ENCODE measurements around the gene SPATA46. TPM values are rescaled to one million over a fixed set of nuclear protein-coding genes. Genes with fewer than 3 reads are reported as not detected.

The SPATA46 gene
- total and polyA plus RNA-seq, 7 donors = not detected

GRCh38 chr1:162383516-162383915 is 6.9 kb upstream of the SPATA46 start:
- peaks cover 0 to 7% (median 0%) of the 10 kb centered on the region in 3 donors for H3K27me3 ChIP-seq (ENCODE audit: insufficient read depth in 3 of 3, low read length in 2 of 3)
- no peaks in the 10 kb centered on the region for H3K9me3 ChIP-seq
- no peak for TF ChIP-seq CTCF (IDR thresholded peaks at IDR 0.05)
- ATAC-seq (no peak), DNase-seq (no peak)
- 89 to 93% (median 92%) methylated on average over 8 of the region's 8 CpGs for WGBS, 3 donors
- no peaks in the 10 kb centered on the region for H3K4me1 ChIP-seq
- intact Hi-C loops (cut with DNase I) = no loop called here
- no peak overlapping the region for H3K4me3 ChIP-seq
- H3K27ac ChIP-seq = no peak overlapping the region
- no peaks in the 10 kb centered on the region for H3K36me3 ChIP-seq (ENCODE audit: insufficient read depth in 1 of 2, low read depth in 1 of 2)

GRCh38 chr1:162383091-162383490 is 6.4 kb upstream of the SPATA46 start:
- Histone ChIP-seq H3K4me1 (no peaks in the 10 kb centered on the region), H3K4me3 (no peak overlapping the region), H3K27me3 (ENCODE audit: insufficient read depth in 3 of 3, low read length in 2 of 3) (peaks cover 0 to 7% (median 0%) of the 10 kb centered on the region in 3 donors), H3K9me3 (no peaks in the 10 kb centered on the region), H3K36me3 (ENCODE audit: insufficient read depth in 1 of 2, low read depth in 1 of 2) (no peaks in the 10 kb centered on the region), H3K27ac (no peak overlapping the region)
- TF ChIP-seq CTCF (IDR thresholded peaks at IDR 0.05) = no peak
- ATAC-seq (no peak), DNase-seq (no peak)
- 95 to 96% (median 96%) methylated on average over 6 of the region's 6 CpGs for WGBS, 3 donors
- intact Hi-C loops (cut with DNase I) = no loop called here

GRCh38 chr1:162381941-162382750 is 5.5 kb upstream of the SPATA46 start:
- WGBS, 3 donors = 86 to 89% (median 87%) methylated on average over 13 of the region's 13 CpGs
- Histone ChIP-seq H3K4me3 (no peak overlapping the region), H3K4me1 (no peaks in the 10 kb centered on the region), H3K9me3 (no peaks in the 10 kb centered on the region), H3K36me3 (ENCODE audit: insufficient read depth in 1 of 2, low read depth in 1 of 2) (no peaks in the 10 kb centered on the region), H3K27me3 (ENCODE audit: insufficient read depth in 3 of 3, low read length in 2 of 3) (peaks cover 0 to 2% (median 0%) of the 10 kb centered on the region in 3 donors), H3K27ac (no peak overlapping the region)
- intact Hi-C loops (cut with DNase I) = no loop called here
- ATAC-seq (no peak), DNase-seq (no peak)
- TF ChIP-seq CTCF (IDR thresholded peaks at IDR 0.05) = no peak

- 80 to 94% (median 92%) methylated on average over 3 of the region's 3 CpGs for WGBS, 3 donors
- Histone ChIP-seq H3K4me1 (no peaks in the 10 kb centered on the region), H3K27ac (no peak within 1 kb of the TSS), H3K4me3 (no peak within 1 kb of the TSS), H3K27me3 (ENCODE audit: insufficient read depth in 3 of 3, low read length in 2 of 3) (no peaks in the 10 kb centered on the region), H3K9me3 (no peaks in the 10 kb centered on the region), H3K36me3 (ENCODE audit: insufficient read depth in 1 of 2, low read depth in 1 of 2) (no peaks in the 10 kb centered on the region)
- no peak for TF ChIP-seq CTCF (IDR thresholded peaks at IDR 0.05)
- ATAC-seq (no peak), DNase-seq (no peak)
- intact Hi-C loops (cut with DNase I) = no loop called here
Observed at GRCh38 chr1:162381383-162381782, 4.7 kb upstream of the SPATA46 start, which contains the start of gene C1orf226. Gene C1orf226, plus strand, starts transcription at chr1:162381728. Its CDS starts 174 bp downstream, at chr1:162381902.
